Retinal pigment epithelial cell (primary cell): ENCODE measurements around the gene MPST.
"Not testable (repeated sequence)": the region's sequence is repeated elsewhere in the genome, so short reads cannot be mapped to it uniquely, and the experiment has no call there.

Experiments used
- DNase-seq: peaks from one replicate; pipeline ENCODE4 v3.0.0-alpha.2; 2010; ENCODE audit warnings: low read depth
- H3K4me3 ChIP-seq: 2 replicates; pipeline ENCODE4 v1.5.1; 2011; ENCODE audit warnings: mild to moderate bottlenecking, low read length, control low read depth, moderate library complexity
- CTCF ChIP-seq: conservative IDR thresholded peaks from 2 replicates; pipeline ENCODE4 v1.5.1; 2011; ENCODE audit warnings: low read depth, low read length, control low read depth, inconsistent platforms

MPST gene

GRCh38 chr22:36981247-36981775, 38.2 kb upstream of the MPST start:
- TF ChIP-seq CTCF: no peak
- no peak overlapping the region for H3K4me3 ChIP-seq
- DNase-seq: no peak

GRCh38 chr22:36982136-36982535, 37.4 kb upstream of the MPST start:
- DNase-seq: no peak
- peak; percentile 28 for TF ChIP-seq CTCF
- H3K4me3 ChIP-seq: no peak overlapping the region

- no peak for DNase-seq
- TF ChIP-seq CTCF: no peak
- no peak overlapping the region for H3K4me3 ChIP-seq
Measured at GRCh38 chr22:36985211-36985889, 34.2 kb upstream of the MPST start.

- DNase-seq: no peak
- H3K4me3 ChIP-seq: no peak overlapping the region
- peak; percentile 69 for TF ChIP-seq CTCF
Measured at GRCh38 chr22:36986242-36986821, 33.2 kb upstream of the MPST start.

GRCh38 chr22:36988075-36988832, 31.3 kb upstream of the MPST start:
- no peak for DNase-seq
- TF ChIP-seq CTCF: no peak
- no peak overlapping the region for H3K4me3 ChIP-seq

- H3K4me3 ChIP-seq, DNase-seq: not testable (repeated sequence)
Measured at GRCh38 chr22:36989012-36989411, 30.5 kb upstream of the MPST start.

- no peak for DNase-seq
- no peak overlapping the region for H3K4me3 ChIP-seq
- TF ChIP-seq CTCF: no peak
Measured at GRCh38 chr22:36990457-36990856, 29.1 kb upstream of the MPST start.
